SKM-1 (cell line): ENCODE data around the gene APC.
"Not testable (repeated sequence)": the region's sequence is repeated elsewhere in the genome, so short reads cannot be mapped to it uniquely, and the experiment has no call there.

Source experiments
- DNase-seq: peaks from one replicate; lab custom pipeline; 2025; ENCODE audit not compliant: unreplicated experiment; lab: John Stamatoyannopoulos, UW

The APC gene

GRCh38 chr5:112848116-112848811 is 110.6 kb downstream of the APC start:
- peak; percentile 64 for DNase-seq

GRCh38 chr5:112849912-112850311 is 112.2 kb downstream of the APC start:
- no peak for DNase-seq

GRCh38 chr5:112854651-112855050 is 117.0 kb downstream of the APC start:
- DNase-seq = no peak

- DNase-seq = no peak
Observed at GRCh38 chr5:112857866-112858265, 120.2 kb downstream of the APC start.

GRCh38 chr5:112860571-112860928 is 122.9 kb downstream of the APC start:
- DNase-seq = not testable (repeated sequence)

GRCh38 chr5:112860929-112861637 is 123.4 kb downstream of the APC start, which contains the start of gene SRP19:
SRP19 (plus strand) TSS chr5:112861287; CDS start chr5:112861377, 90 bp downstream.
- DNase-seq = peak; percentile 90

GRCh38 chr5:112861638-112861985 is 123.9 kb downstream of the APC start:
- DNase-seq = no peak

- DNase-seq = no peak
Observed at GRCh38 chr5:112862085-112862484, 124.4 kb downstream of the APC start.

GRCh38 chr5:112863549-112863948 is 125.9 kb downstream of the APC start:
- no peak for DNase-seq

GRCh38 chr5:112865128-112865527 is 127.4 kb downstream of the APC start:
- no peak for DNase-seq

GRCh38 chr5:112866739-112867138 is 129.1 kb downstream of the APC start:
- DNase-seq = no peak

- DNase-seq = no peak
Observed at GRCh38 chr5:112867411-112867810, 129.7 kb downstream of the APC start.

GRCh38 chr5:112869948-112870347 is 132.3 kb downstream of the APC start:
- DNase-seq = no peak

GRCh38 chr5:112870966-112871365 is 133.3 kb downstream of the APC start:
- DNase-seq = no peak

GRCh38 chr5:112876362-112876761 is 138.7 kb downstream of the APC start:
- no peak for DNase-seq

GRCh38 chr5:112878101-112878500 is 140.4 kb downstream of the APC start:
- no peak for DNase-seq

GRCh38 chr5:112878760-112879159 is 141.1 kb downstream of the APC start:
- DNase-seq = no peak

- DNase-seq = no peak
Observed at GRCh38 chr5:112880219-112880964, 142.7 kb downstream of the APC start.

GRCh38 chr5:112883192-112883591 is 145.5 kb downstream of the APC start:
- no peak for DNase-seq

GRCh38 chr5:112885001-112885400 is 147.3 kb downstream of the APC start:
- DNase-seq = no peak

- DNase-seq = no peak
Observed at GRCh38 chr5:112886975-112887374, 149.3 kb downstream of the APC start.

- not testable (repeated sequence) for DNase-seq
Observed at GRCh38 chr5:112892066-112892465, 154.4 kb downstream of the APC start.
